Astrocyte (in vitro differentiated cells and primary cell): ENCODE measurements around the gene SLC35A3. TPM values are rescaled to one million over a fixed set of nuclear protein-coding genes. Genes with fewer than 3 reads are reported as not detected.

ENCODE experiments used
- DNase-seq: peaks from one replicate; pipeline ENCODE4 v3.0.0-alpha.2; 2010; ENCODE audit warnings: low read depth
- FAIRE-seq: peaks from 2 replicates; lab custom pipeline; 2011; peaks lifted over from hg19 to GRCh38; lab: Jason Lieb, UNC
- H2AFZ ChIP-seq: 2 replicates; pipeline ENCODE4 v1.6.0; 2012; ENCODE audit warnings: low read depth, low read length, inconsistent platforms
- H3K27ac ChIP-seq: 2 replicates; pipeline ENCODE4 v1.5.1; 2011; ENCODE audit warnings: low read depth, low read length, inconsistent platforms
- H3K27me3 ChIP-seq: 2 replicates; pipeline ENCODE4 v1.6.0; 2011; ENCODE audit warnings: low read length, inconsistent platforms; ENCODE audit not compliant: insufficient read depth
- H3K36me3 ChIP-seq: 2 replicates; pipeline ENCODE4 v1.5.1; 2011; ENCODE audit warnings: low read length, inconsistent platforms; ENCODE audit not compliant: insufficient read depth
- H3K4me1 ChIP-seq: 2 replicates; pipeline ENCODE4 v1.5.1; 2011; ENCODE audit warnings: low read length, inconsistent platforms; ENCODE audit not compliant: insufficient read depth
- H3K4me2 ChIP-seq: 2 replicates; pipeline ENCODE4 v1.6.0; 2012; ENCODE audit warnings: low read length, inconsistent platforms
- H3K4me3 ChIP-seq: 2 replicates; pipeline ENCODE4 v1.5.1; 2011; ENCODE audit warnings: low read depth, mild to moderate bottlenecking, low read length, inconsistent platforms; ENCODE audit not compliant: insufficient read depth
- H3K79me2 ChIP-seq: 2 replicates; pipeline ENCODE4 v1.6.0; 2012; ENCODE audit warnings: mild to moderate bottlenecking, low read length, inconsistent platforms; ENCODE audit not compliant: insufficient read depth
- H3K9ac ChIP-seq: 2 replicates; pipeline ENCODE4 v1.6.0; 2012; ENCODE audit warnings: mild to moderate bottlenecking, low read length, inconsistent platforms
- H3K9me3 ChIP-seq: 2 replicates; pipeline ENCODE4 v1.5.1; 2012; ENCODE audit warnings: low read depth, mild to moderate bottlenecking, low read length, inconsistent platforms; ENCODE audit not compliant: insufficient read depth
- H4K20me1 ChIP-seq: 2 replicates; pipeline ENCODE4 v1.6.0; 2012; ENCODE audit warnings: low read length, inconsistent platforms; ENCODE audit not compliant: insufficient read depth
- H3K27ac Mint-ChIP-seq: one replicate; pipeline ENCODE4 v1.8.0; 2021; ENCODE audit warnings: mild to moderate bottlenecking, mixed read lengths; ENCODE audit not compliant: unreplicated experiment
- H3K27me3 Mint-ChIP-seq: one replicate; pipeline ENCODE4 v1.8.0; 2021; ENCODE audit warnings: low read depth, mixed read lengths; ENCODE audit not compliant: unreplicated experiment
- H3K36me3 Mint-ChIP-seq: one replicate; pipeline ENCODE4 v1.8.0; 2021; ENCODE audit warnings: low read depth, mixed read lengths; ENCODE audit not compliant: unreplicated experiment
- H3K4me1 Mint-ChIP-seq: one replicate; pipeline ENCODE4 v1.8.0; 2021; ENCODE audit warnings: low read depth, mixed read lengths; ENCODE audit not compliant: unreplicated experiment
- H3K4me3 Mint-ChIP-seq: one replicate; pipeline ENCODE4 v1.8.0; 2021; ENCODE audit warnings: mild to moderate bottlenecking, moderate library complexity, mixed read lengths; ENCODE audit not compliant: unreplicated experiment
- H3K9me3 Mint-ChIP-seq: one replicate; pipeline ENCODE4 v1.8.0; 2021; ENCODE audit warnings: mild to moderate bottlenecking, mixed read lengths; ENCODE audit not compliant: unreplicated experiment
- CTCF ChIP-seq: IDR thresholded peaks from 2 replicates; pipeline ENCODE4 v1.5.1; 2011; ENCODE audit warnings: low read depth, mild to moderate bottlenecking, inconsistent platforms, low read length, moderate library complexity; ENCODE audit not compliant: insufficient read depth
- EZH2 ChIP-seq: IDR thresholded peaks from 2 replicates; pipeline ENCODE4 v1.6.1; 2012; ENCODE audit warnings: mild to moderate bottlenecking, low read length, inconsistent platforms; ENCODE audit not compliant: insufficient read depth
- total RNA-seq: library from RNA; stranded (reverse); gene quantifications from 2 replicates; pipeline ENCODE4 v1.2.1, GENCODE V29; 2021

SLC35A3 gene
- total RNA-seq, 1 donor from 2014 or later = 20.5 TPM

GRCh38 chr1:99943223-99943794, 26.5 kb upstream of the SLC35A3 start:
- no peak overlapping the region for H3K4me2 ChIP-seq
- no peaks in the 10 kb centered on the region for H3K9me3 ChIP-seq
- no peaks in the 10 kb centered on the region for H3K27me3 ChIP-seq
- no peak overlapping the region for H3K27ac ChIP-seq
- no peak for TF ChIP-seq CTCF
- TF ChIP-seq EZH2 = no peak
- Mint-ChIP-seq H3K27ac (peak overlapping the region; percentile 14), H3K27me3 (no peaks in the 10 kb centered on the region), H3K4me1 (peaks cover 8% of the 10 kb centered on the region), H3K4me3 (no peak overlapping the region), H3K36me3 (no peaks in the 10 kb centered on the region), H3K9me3 (no peaks in the 10 kb centered on the region)
- no peak overlapping the region for H3K9ac ChIP-seq
- FAIRE-seq (no peak), DNase-seq (peak; percentile 74)
- H3K36me3 ChIP-seq = no peaks in the 10 kb centered on the region
- H3K79me2 ChIP-seq = no peaks in the 10 kb centered on the region
- peak overlapping the region; percentile 23 for H2AFZ ChIP-seq
- no peaks in the 10 kb centered on the region for H3K4me1 ChIP-seq
- H3K4me3 ChIP-seq = no peak overlapping the region
- H4K20me1 ChIP-seq = no peaks in the 10 kb centered on the region

DNA sequence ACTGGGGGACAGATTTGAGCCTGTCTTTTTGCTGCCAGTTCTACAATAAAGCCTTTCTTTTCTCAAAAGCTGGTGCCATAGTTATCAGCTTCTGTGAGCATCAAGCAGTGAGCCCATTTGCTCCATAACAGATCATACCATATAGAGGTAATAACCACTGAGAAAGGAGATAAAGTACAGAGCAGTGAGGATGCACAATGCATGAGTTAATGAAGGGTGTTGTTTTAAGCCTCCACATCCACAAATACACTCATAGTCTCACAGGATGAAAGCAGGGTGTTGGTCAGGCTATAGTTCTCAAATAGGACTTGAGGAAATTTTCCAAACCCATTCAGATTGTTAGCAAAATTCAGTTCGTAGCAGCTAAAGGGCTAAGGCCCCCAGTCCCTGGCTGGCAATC, 25.6 kb upstream of the SLC35A3 start:
- Histone ChIP-seq H3K27ac (no peak overlapping the region), H2AFZ (no peak overlapping the region), H3K79me2 (no peaks in the 10 kb centered on the region), H3K9ac (no peak overlapping the region), H3K4me2 (no peak overlapping the region), H3K9me3 (no peaks in the 10 kb centered on the region), H3K4me3 (no peak overlapping the region), H3K27me3 (no peaks in the 10 kb centered on the region), H3K36me3 (no peaks in the 10 kb centered on the region), H4K20me1 (no peaks in the 10 kb centered on the region), H3K4me1 (no peaks in the 10 kb centered on the region)
- no peak overlapping the region for H3K4me3 Mint-ChIP-seq
- peak overlapping the region; percentile 2 for H3K27ac Mint-ChIP-seq
- DNase-seq (no peak), FAIRE-seq (no peak)
- peaks cover 8% of the 10 kb centered on the region for H3K4me1 Mint-ChIP-seq
- no peaks in the 10 kb centered on the region for H3K36me3 Mint-ChIP-seq
- no peaks in the 10 kb centered on the region for H3K27me3 Mint-ChIP-seq
- no peak for TF ChIP-seq EZH2
- H3K9me3 Mint-ChIP-seq = no peaks in the 10 kb centered on the region

GRCh38 chr1:99945174-99945573, 24.6 kb upstream of the SLC35A3 start:
- H3K4me1 ChIP-seq = no peaks in the 10 kb centered on the region
- no peak overlapping the region for H3K4me2 ChIP-seq
- H2AFZ ChIP-seq = no peak overlapping the region
- TF ChIP-seq CTCF = no peak
- no peak for TF ChIP-seq EZH2
- FAIRE-seq (no peak), DNase-seq (no peak)
- Mint-ChIP-seq H3K4me3 (no peak overlapping the region), H3K4me1 (peaks cover 8% of the 10 kb centered on the region), H3K27me3 (no peaks in the 10 kb centered on the region), H3K36me3 (no peaks in the 10 kb centered on the region), H3K9me3 (no peaks in the 10 kb centered on the region), H3K27ac (no peak overlapping the region)
- H3K79me2 ChIP-seq = no peaks in the 10 kb centered on the region
- H3K4me3 ChIP-seq = no peak overlapping the region
- H3K9me3 ChIP-seq = no peaks in the 10 kb centered on the region
- H4K20me1 ChIP-seq = no peaks in the 10 kb centered on the region
- H3K9ac ChIP-seq = no peak overlapping the region
- no peaks in the 10 kb centered on the region for H3K36me3 ChIP-seq
- H3K27ac ChIP-seq = no peak overlapping the region
- H3K27me3 ChIP-seq = no peaks in the 10 kb centered on the region
